Activated T-cell treated with anti-CD3 and anti-CD28 coated beads for 24 hours (primary cell): Measurements from ENCODE around the gene FXYD1.

ENCODE experiments used
- DNase-seq: peaks from one replicate; pipeline ENCODE4 v3.0.0-alpha.2; 2020; ENCODE audit warnings: low read depth

FXYD1 gene

DNA sequence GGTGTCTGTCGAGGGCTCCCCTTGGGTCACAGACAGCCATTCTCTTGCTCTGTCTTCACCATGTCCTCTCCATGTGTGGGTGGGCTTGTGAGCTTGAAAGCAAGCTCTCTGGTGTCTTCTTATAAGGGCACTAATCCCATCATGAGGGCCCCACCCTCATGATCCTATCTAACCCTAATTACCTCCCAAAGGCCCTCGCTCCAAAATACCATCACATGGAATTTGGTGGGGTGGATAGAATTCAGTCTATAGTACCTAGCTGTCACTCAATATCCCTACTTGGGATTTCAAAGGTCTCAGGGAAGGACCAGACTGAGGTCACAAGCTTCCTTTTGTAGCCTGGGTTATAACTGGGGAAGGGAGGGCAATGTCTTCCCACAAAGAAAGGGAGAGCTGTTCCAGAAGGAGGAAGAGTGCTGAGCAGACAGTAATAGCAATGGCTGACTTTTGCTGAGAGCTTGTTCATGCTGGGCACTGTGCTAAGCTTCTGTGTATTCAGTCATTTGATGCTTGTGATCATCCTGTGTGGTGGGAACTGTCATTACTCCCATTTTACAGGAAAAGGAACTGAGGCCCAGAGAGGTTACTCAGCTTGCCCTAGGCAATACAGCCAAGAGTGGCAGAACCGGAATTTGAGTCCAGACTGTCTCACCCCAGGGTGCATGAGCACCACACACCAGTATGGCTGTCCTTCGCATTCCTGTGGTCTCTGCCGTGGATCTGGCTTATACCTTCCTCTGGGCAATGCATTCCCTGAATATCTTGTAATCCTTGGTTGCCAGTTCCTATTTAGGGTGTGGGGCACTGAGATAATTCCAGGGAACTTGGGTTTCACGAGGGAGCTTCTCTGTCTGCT is 24.1 kb downstream of the FXYD1 start:
- DNase-seq = no peak

- no peak for DNase-seq
Observed at GRCh38 chr19:35164418-35164817, 25.8 kb downstream of the FXYD1 start.

- DNase-seq = no peak
Observed at GRCh38 chr19:35165200-35166058, 26.8 kb downstream of the FXYD1 start.

DNA sequence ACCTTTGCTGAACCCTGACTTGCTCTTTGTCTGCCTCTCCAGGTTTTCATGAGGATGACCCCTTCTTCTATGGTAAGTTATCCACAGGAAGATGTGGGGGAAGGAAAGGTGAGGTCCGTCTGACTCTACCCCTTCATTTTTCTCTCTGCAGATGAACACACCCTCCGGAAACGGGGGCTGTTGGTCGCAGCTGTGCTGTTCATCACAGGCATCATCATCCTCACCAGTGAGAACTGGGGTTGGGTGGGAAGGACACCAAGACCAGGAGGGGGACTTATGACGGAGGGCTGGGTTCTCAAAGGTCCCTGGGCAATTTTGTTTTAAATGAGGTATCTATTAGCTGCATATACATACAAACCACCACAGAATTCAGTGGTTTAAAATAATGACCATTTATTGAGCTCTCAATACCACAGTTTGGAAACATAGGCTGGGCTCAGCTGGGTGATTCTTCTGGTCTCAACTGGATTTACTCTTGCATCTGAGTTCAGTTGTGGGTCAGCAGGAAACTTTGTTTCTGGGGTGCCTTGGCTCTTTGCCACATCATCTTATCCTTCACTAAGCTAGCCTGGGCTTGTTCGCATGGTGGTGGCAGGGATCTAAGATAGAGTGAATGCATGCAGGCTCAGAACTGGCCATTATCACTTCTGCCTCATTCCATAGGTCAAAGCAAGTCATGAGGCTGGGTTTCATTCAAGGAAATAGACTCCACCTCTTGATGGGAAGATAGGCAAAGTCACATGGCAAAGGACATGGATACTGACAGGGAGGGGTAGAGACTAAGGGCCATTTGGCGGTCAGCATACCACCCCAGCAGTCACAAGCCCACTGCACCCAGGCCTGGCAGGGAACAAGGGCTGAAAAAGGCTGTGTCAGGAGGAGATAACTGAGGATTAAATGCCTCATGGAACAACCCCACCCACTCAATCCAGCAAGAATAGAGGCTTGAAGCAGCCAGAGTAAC is 27.8 kb downstream of the FXYD1 start:
- no peak for DNase-seq

DNA sequence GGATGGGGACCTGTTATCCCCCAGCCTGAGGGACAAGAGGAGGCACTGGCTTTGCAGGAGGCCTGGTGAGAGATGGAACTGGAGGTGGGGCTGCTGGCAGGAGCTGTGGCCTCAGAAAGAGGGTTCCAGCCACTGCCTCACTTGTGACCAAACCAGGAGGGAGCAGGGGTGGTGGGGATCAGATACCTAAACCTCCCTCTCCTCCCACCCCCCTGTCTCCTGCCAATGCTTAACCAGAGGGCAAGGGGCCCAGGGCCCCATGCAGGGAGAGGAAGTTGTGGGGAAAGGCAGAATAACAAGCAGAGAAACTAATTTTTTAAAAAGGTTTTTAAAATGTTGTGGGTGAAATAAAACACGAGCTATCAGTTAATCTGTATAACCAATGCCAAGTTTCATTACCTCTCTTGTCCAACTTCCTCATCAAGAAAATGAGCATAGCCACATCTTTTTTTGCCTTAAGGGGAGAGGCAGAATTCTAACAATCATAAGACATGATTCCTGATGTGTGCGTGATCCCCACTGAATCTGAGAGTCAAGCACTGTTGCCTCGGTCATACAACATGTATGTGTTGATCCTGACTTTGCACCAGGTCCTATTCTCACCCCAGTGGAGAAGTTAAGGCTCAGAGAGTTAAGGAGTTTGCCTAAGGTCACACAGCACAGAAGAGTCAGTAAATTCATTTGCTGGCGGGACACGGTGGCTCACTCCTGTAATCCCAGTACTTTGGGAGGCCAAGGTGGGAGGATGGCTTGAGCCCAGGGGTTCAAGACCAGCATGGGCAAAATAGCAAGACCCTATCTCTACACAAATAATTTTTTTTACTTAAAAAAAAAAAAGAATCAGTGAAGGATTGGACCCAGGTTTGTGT is 28.9 kb downstream of the FXYD1 start:
- DNase-seq = no peak

DNA sequence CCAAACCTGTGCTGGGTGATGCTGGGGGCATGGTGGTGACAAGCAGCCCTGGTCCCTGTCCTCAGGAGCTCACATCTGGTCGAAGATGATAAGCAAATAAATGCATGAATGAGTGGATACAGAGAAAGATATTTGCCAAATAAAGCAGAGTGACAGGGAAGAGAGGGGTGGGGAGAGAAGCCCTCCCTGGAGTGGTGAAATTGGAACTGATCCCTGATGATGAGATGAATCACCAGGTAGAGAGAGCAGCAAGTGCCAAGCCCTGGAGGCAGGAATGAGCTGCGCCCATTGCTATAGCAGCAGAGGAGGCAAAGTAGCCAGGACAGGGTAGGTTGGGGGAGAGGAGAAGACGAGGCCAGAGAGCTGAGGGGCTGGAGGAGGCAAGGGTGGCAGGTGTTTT is 29.6 kb downstream of the FXYD1 start:
- no peak for DNase-seq

DNA sequence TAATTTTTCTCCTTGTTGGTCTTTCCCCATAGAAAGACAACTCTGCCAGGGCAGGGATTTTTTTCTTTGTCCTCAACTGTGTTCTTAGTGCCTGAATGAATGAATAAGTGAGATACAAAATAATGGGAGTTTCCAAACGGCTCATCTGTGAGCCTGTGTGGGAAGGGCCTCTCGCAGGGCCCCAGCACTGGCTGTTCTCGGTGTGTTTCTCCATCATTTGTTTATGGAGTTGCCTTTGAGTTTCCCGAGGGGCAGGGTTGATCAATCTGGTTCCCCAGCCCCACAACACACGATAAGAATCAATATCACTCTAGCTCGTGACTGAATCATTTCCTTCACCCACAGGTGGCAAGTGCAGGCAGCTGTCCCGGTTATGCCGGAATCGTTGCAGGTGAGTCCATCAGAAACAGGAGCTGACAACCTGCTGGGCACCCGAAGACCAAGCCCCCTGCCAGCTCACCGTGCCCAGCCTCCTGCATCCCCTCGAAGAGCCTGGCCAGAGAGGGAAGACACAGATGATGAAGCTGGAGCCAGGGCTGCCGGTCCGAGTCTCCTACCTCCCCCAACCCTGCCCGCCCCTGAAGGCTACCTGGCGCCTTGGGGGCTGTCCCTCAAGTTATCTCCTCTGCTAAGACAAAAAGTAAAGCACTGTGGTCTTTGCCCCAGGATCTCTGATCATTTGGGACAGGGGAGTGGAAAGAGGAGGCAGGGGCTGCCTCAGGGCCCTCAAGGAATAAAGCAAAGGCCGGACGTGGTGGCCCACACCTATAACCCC is 30.8 kb downstream of the FXYD1 start:
- no peak for DNase-seq

GRCh38 chr19:35170359-35171061 is 31.9 kb downstream of the FXYD1 start:
- no peak for DNase-seq

DNA sequence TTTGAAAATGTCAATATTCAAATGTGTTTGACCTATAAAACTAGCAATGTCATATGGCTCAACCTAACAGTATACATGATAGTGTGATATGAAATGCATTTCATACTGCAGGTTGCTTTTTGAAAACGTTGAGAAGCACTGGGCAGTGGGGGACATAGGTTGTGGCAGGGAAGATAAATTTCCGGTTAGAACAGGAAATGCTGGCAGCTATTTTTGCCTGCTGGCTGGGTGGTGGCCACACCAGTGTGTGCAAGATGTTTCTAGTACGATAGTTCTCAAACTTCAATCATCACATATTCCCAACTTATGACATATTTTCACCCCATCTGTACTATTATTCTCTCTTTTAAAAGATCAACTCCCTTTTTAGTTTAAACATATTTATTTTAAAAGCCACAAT is 33.1 kb downstream of the FXYD1 start:
- no peak for DNase-seq

GRCh38 chr19:35174226-35174625 is 35.6 kb downstream of the FXYD1 start:
- DNase-seq = no peak

DNA sequence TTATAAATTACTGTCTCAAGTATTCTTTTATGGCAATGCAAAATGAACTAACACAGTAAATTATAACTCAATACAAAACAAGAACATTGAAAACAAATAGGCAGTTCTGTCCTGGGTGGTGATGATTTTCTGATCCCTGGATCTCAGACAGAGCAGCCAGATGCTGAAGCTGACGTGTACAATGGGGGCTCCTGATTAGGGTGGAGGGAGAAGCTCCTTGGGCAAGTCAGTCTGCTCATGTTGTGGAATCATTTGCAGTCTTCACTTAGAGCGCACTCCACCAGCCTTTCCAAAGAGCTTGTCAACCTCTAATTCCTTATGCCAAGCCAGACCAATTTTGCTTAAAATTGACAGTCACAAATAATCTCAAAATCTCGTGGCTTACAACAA is 37.6 kb downstream of the FXYD1 start:
- no peak for DNase-seq

GRCh38 chr19:35177377-35178274 is 39.0 kb downstream of the FXYD1 start:
- no peak for DNase-seq

- DNase-seq = no peak
Observed at GRCh38 chr19:35178701-35179100, 40.1 kb downstream of the FXYD1 start.

DNA sequence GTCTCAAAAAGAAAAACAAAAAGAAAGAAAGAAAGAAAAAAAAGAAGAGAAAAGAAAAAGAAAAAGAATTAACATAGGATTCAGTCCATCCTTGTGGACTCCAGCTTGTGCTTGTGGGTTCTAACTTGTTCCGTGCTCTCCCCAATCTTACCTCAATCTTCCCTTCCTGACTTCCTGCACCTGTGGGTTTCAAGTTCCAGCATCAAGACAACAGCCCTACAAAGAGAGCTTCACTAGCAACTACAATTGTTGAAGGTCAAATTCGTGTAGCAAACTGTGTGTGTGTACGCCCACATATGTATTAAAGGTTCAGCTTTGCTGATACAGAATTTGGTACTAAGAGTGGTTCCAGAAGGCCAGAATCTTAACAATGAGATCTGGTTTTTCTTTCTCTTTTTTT is 41.2 kb downstream of the FXYD1 start:
- no peak for DNase-seq

DNA sequence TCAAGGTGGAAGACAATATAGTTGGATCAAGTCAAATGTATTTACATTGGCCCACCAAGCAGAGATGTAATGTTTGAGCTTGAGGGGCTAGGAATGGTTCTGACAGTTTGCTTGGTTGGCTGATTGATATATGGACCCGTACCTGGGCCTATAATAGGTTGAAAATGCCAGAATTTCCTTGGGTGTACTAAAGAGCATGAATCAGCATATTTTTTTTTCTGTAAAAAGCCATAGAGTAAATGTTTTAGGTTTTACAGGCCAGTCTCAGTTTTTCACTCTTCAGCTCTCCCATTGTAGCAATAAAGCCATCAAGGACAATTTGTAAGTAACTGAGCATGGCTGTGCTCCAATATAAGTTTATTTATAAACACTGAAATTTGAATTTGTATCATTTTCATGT is 42.8 kb downstream of the FXYD1 start:
- DNase-seq = no peak

- no peak for DNase-seq
Observed at GRCh38 chr19:35184267-35184666, 45.6 kb downstream of the FXYD1 start.

DNA sequence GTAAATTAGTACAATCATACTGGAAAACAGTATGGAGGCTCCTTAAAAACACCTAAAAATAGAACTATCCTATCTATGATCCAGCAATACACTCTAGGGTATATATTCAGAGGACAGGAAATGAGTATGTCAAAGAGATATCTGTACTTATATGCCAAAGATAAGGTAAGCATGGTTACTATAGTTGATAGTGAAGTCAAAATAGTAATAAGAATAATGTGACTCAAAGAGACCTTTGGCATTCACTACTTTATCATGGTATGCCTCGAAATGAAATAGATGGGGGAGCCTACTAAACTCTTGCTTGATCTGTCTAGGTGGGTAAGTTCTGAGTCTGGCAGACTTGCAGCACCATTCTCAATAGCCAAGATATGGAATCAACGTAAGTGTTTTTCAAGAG is 46.3 kb downstream of the FXYD1 start:
- no peak for DNase-seq
